IPS DF 6.9 (cell line): Measurements from ENCODE around the gene GOLGA5.
A peak's percentile ranks its signal among the peaks of the same experiment; 100 is the strongest.

Experiments used
- DNase-seq: peaks from one replicate; pipeline ENCODE4 v3.0.0-alpha.2; 2013; ENCODE audit warnings: low read depth, low spot score
- H3K27ac ChIP-seq: one replicate; pipeline ENCODE4 v1.5.1; 2013; ENCODE audit warnings: low read length, control low read depth
- H3K27me3 ChIP-seq: 2 replicates; pipeline ENCODE4 v1.6.1; 2013; ENCODE audit warnings: mild to moderate bottlenecking, low read length; ENCODE audit not compliant: control insufficient read depth, insufficient read depth
- H3K36me3 ChIP-seq: 2 replicates; pipeline ENCODE4 v1.6.1; 2013; ENCODE audit warnings: low read length; ENCODE audit not compliant: control insufficient read depth, insufficient read depth
- H3K4me1 ChIP-seq: 2 replicates; pipeline ENCODE4 v1.6.1; 2013; ENCODE audit warnings: low read length; ENCODE audit not compliant: control insufficient read depth, insufficient read depth
- H3K4me3 ChIP-seq: 2 replicates; pipeline ENCODE4 v1.5.1; 2013; ENCODE audit warnings: mild to moderate bottlenecking, low read length
- H3K9me3 ChIP-seq: 2 replicates; pipeline ENCODE4 v1.6.1; 2013; ENCODE audit warnings: low read length, inconsistent platforms; ENCODE audit not compliant: control insufficient read depth, insufficient read depth
- WGBS: extraction: QIAGEN DNeasy Blood & Tissue Kit; methylation state at CpG from one replicate; pipeline ENCODE4 v1.1.7; 2013; ENCODE audit warnings: mixed read lengths, missing lambda C conversion rate; ENCODE audit not compliant: insufficient read length, insufficient coverage; 5-methylcytosine and 5-hydroxymethylcytosine counted together

The GOLGA5 gene

GRCh38 chr14:92780444-92781232 lies 13.5 kb upstream of the GOLGA5 start:
- DNase-seq, result no peak
- no peak overlapping the region for H3K27ac ChIP-seq
- no peaks in the 10 kb centered on the region for H3K4me1 ChIP-seq
- no peaks in the 10 kb centered on the region for H3K36me3 ChIP-seq
- H3K27me3 ChIP-seq, result no peaks in the 10 kb centered on the region
- H3K9me3 ChIP-seq, result no peaks in the 10 kb centered on the region
- WGBS, result no CpG with 5 or more reads among the region's 7 CpGs
- no peak overlapping the region for H3K4me3 ChIP-seq

- H3K27ac ChIP-seq, result no peak overlapping the region
- no peaks in the 10 kb centered on the region for H3K9me3 ChIP-seq
- no peaks in the 10 kb centered on the region for H3K36me3 ChIP-seq
- no peak for DNase-seq
- no peaks in the 10 kb centered on the region for H3K27me3 ChIP-seq
- no peaks in the 10 kb centered on the region for H3K4me1 ChIP-seq
- WGBS, result no CpG with 5 or more reads among the region's 3 CpGs
- H3K4me3 ChIP-seq, result no peak overlapping the region
Observed at GRCh38 chr14:92781350-92781749, 12.8 kb upstream of the GOLGA5 start.

- H3K36me3 ChIP-seq, result no peaks in the 10 kb centered on the region
- no peaks in the 10 kb centered on the region for H3K27me3 ChIP-seq
- no peak overlapping the region for H3K27ac ChIP-seq
- no peaks in the 10 kb centered on the region for H3K9me3 ChIP-seq
- H3K4me3 ChIP-seq, result no peak overlapping the region
- no peak for DNase-seq
- WGBS, result no CpG with 5 or more reads among the region's 2 CpGs
- no peaks in the 10 kb centered on the region for H3K4me1 ChIP-seq
Observed at GRCh38 chr14:92783813-92784431, 10.2 kb upstream of the GOLGA5 start.

GRCh38 chr14:92785667-92786426 lies 8.3 kb upstream of the GOLGA5 start:
- Histone ChIP-seq H3K36me3 (no peaks in the 10 kb centered on the region), H3K27ac (no peak overlapping the region), H3K27me3 (no peaks in the 10 kb centered on the region), H3K9me3 (no peaks in the 10 kb centered on the region), H3K4me3 (no peak overlapping the region), H3K4me1 (no peaks in the 10 kb centered on the region)
- no CpG with 5 or more reads among the region's 6 CpGs for WGBS
- DNase-seq, result no peak

GRCh38 chr14:92786427-92786756 lies 7.7 kb upstream of the GOLGA5 start:
- no peaks in the 10 kb centered on the region for H3K27me3 ChIP-seq
- no peaks in the 10 kb centered on the region for H3K36me3 ChIP-seq
- H3K27ac ChIP-seq, result no peak overlapping the region
- no peaks in the 10 kb centered on the region for H3K4me1 ChIP-seq
- no CpG with 5 or more reads among the region's 1 CpG for WGBS
- H3K4me3 ChIP-seq, result no peak overlapping the region
- DNase-seq, result no peak
- no peaks in the 10 kb centered on the region for H3K9me3 ChIP-seq

- Histone ChIP-seq H3K27ac (no peak overlapping the region), H3K36me3 (no peaks in the 10 kb centered on the region), H3K9me3 (no peaks in the 10 kb centered on the region), H3K4me3 (no peak overlapping the region), H3K4me1 (no peaks in the 10 kb centered on the region), H3K27me3 (no peaks in the 10 kb centered on the region)
- no peak for DNase-seq
- WGBS, result no CpG with 5 or more reads among the region's 2 CpGs
Observed at GRCh38 chr14:92787554-92787953, 6.6 kb upstream of the GOLGA5 start.

GRCh38 chr14:92789457-92790089 lies 4.5 kb upstream of the GOLGA5 start:
- Histone ChIP-seq H3K4me3 (no peak overlapping the region), H3K36me3 (no peaks in the 10 kb centered on the region), H3K27me3 (no peaks in the 10 kb centered on the region), H3K4me1 (no peaks in the 10 kb centered on the region), H3K9me3 (no peaks in the 10 kb centered on the region), H3K27ac (no peak overlapping the region)
- no peak for DNase-seq

GRCh38 chr14:92792885-92793284 lies 1.2 kb upstream of the GOLGA5 start:
- no peaks in the 10 kb centered on the region for H3K27me3 ChIP-seq
- no peaks in the 10 kb centered on the region for H3K4me1 ChIP-seq
- H3K27ac ChIP-seq, result no peak overlapping the region
- H3K9me3 ChIP-seq, result no peaks in the 10 kb centered on the region
- H3K36me3 ChIP-seq, result no peaks in the 10 kb centered on the region
- H3K4me3 ChIP-seq, result no peak overlapping the region
- DNase-seq, result no peak
- no CpG with 5 or more reads among the region's 4 CpGs for WGBS

- no peaks in the 10 kb centered on the region for H3K4me1 ChIP-seq
- no peaks in the 10 kb centered on the region for H3K27me3 ChIP-seq
- peak overlapping the region; percentile 80 for H3K4me3 ChIP-seq
- no peak overlapping the region for H3K27ac ChIP-seq
- no peaks in the 10 kb centered on the region for H3K36me3 ChIP-seq
- no peaks in the 10 kb centered on the region for H3K9me3 ChIP-seq
- WGBS, result no CpG with 5 or more reads among the region's 20 CpGs
- DNase-seq, result no peak
Observed at GRCh38 chr14:92794547-92794941, 439 bp downstream of the GOLGA5 start.

GRCh38 chr14:92794961-92795360 lies 856 bp downstream of the GOLGA5 start:
- H3K27ac ChIP-seq, result no peak overlapping the region
- no CpG with 5 or more reads among the region's 6 CpGs for WGBS
- H3K9me3 ChIP-seq, result no peaks in the 10 kb centered on the region
- no peak for DNase-seq
- H3K4me3 ChIP-seq, result peak overlapping the region; percentile 80; the same call in 1 of the 2 replicates
- no peaks in the 10 kb centered on the region for H3K4me1 ChIP-seq
- H3K27me3 ChIP-seq, result no peaks in the 10 kb centered on the region
- no peaks in the 10 kb centered on the region for H3K36me3 ChIP-seq
